ENCODE measurements around the gene NOL12. TPM values are rescaled to one million over a fixed set of nuclear protein-coding genes. Genes with fewer than 3 reads are reported as not detected.

NOL12 gene
- total RNA-seq, 1 donor from 2014 or later: 59.0 TPM

DNA sequence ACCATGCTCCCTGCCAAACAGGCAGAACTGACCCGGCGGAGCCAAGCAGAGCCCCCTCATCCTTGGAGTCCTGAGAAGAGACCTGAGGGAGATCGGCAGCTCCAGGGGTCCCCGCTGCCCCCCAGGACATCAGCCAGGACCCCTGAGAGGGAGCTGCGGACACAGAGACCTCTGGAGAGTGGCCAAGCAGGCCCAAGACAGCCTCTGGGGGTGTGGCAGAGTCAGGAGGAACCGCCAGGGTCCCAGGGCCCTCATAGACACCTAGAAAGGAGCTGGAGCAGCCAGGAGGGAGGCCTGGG is 48.2 kb downstream of the NOL12 start:
- H3K27me3 ChIP-seq (ENCODE audit: control insufficient read depth, insufficient read depth, low read length): no peaks in the 10 kb centered on the region
- H3K36me3 ChIP-seq (ENCODE audit: control insufficient read depth, insufficient read depth, low read length): no peaks in the 10 kb centered on the region
- DNase-seq (ENCODE audit: low read depth): no peak
- TF ChIP-seq, protein P1, sequence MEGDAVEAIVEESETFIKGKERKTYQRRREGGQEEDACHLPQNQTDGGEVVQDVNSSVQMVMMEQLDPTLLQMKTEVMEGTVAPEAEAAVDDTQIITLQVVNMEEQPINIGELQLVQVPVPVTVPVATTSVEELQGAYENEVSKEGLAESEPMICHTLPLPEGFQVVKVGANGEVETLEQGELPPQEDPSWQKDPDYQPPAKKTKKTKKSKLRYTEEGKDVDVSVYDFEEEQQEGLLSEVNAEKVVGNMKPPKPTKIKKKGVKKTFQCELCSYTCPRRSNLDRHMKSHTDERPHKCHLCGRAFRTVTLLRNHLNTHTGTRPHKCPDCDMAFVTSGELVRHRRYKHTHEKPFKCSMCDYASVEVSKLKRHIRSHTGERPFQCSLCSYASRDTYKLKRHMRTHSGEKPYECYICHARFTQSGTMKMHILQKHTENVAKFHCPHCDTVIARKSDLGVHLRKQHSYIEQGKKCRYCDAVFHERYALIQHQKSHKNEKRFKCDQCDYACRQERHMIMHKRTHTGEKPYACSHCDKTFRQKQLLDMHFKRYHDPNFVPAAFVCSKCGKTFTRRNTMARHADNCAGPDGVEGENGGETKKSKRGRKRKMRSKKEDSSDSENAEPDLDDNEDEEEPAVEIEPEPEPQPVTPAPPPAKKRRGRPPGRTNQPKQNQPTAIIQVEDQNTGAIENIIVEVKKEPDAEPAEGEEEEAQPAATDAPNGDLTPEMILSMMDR (IDR thresholded peaks at IDR 0.05; ENCODE audit: insufficient read depth, low read length, poor library complexity, severe bottlenecking): no peak
- no peak overlapping the region for H3K4me3 ChIP-seq (ENCODE audit: low read depth, low read length)

DNA sequence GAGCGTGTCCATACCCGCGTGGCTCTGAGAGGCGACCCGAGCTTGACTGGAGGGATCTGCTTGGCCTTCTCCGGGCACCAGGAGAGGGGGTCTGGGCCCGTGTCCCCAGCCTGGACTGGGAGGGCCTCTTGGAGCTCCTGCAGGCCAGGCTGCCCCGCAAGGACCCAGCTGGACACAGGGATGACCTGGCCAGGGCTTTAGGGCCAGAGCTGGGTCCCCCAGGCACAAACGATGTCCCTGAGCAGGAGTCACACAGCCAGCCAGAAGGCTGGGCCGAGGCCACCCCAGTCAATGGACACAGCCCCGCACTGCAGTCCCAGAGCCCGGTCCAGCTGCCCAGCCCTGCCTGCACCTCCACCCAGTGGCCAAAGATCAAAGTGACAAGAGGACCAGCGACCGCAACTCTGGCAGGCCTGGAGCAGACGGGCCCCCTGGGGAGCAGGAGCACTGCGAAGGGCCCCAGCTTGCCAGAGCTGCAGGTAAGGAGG is 48.9 kb downstream of the NOL12 start:
- Histone ChIP-seq H3K36me3 (ENCODE audit: control insufficient read depth, insufficient read depth, low read length) (no peaks in the 10 kb centered on the region), H3K27me3 (ENCODE audit: control insufficient read depth, insufficient read depth, low read length) (no peaks in the 10 kb centered on the region), H3K4me3 (ENCODE audit: low read depth, low read length) (no peak overlapping the region)
- TF ChIP-seq, protein P1 (IDR thresholded peaks at IDR 0.05; ENCODE audit: insufficient read depth, low read length, poor library complexity, severe bottlenecking): peak; percentile 48
- no peak for DNase-seq (ENCODE audit: low read depth)

DNA sequence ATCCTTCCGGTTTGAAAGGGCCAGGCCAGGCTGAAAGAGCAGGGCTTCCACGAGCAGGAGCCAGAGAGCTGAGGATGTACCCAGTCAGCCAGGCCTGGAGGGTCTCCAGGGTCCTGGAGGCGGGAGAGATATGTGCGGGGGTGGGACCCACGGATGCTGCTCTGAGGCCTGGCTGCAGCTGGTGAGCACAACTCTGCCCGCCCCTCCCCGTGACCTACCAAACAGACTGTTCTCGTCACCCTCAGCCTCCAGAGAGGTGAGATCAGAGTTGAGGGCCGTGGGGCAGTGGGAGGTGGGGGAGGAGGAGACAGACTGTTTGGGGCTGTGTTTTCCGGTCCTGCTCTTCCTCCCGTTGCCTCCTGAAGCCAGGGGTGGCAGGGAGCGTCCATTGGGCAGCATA is 52.9 kb downstream of the NOL12 start:
- Histone ChIP-seq H3K27me3 (ENCODE audit: control insufficient read depth, insufficient read depth, low read length) (no peaks in the 10 kb centered on the region), H3K4me3 (ENCODE audit: low read depth, low read length) (no peak overlapping the region), H3K36me3 (ENCODE audit: control insufficient read depth, insufficient read depth, low read length) (no peaks in the 10 kb centered on the region)
- DNase-seq (ENCODE audit: low read depth): no peak
- TF ChIP-seq, protein P1 (IDR thresholded peaks at IDR 0.05; ENCODE audit: insufficient read depth, low read length, poor library complexity, severe bottlenecking): no peak

DNA sequence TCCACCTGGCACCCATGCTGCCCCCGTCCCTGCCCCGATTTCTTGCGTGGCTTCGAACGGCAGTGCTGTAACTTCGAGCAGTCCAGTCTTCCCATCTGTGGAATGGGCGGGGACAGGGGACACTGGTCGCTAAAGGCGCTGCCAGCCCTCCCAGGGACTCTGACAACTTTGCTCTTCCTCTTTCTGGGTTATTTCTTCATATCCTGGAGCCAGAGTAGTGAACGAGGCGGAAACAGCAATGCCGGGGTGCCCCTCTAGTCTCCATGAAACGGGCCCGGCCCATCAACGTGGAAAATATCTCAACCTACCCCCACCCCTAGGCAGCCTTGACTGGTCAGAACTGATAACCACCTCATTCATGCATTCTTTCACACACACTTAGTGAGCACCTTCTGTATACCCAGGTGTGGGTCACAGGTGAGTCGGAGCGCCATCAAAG is 53.5 kb downstream of the NOL12 start:
- H3K27me3 ChIP-seq (ENCODE audit: control insufficient read depth, insufficient read depth, low read length): no peaks in the 10 kb centered on the region
- H3K36me3 ChIP-seq (ENCODE audit: control insufficient read depth, insufficient read depth, low read length): no peaks in the 10 kb centered on the region
- TF ChIP-seq, protein P1 (IDR thresholded peaks at IDR 0.05; ENCODE audit: insufficient read depth, low read length, poor library complexity, severe bottlenecking): no peak
- H3K4me3 ChIP-seq (ENCODE audit: low read depth, low read length): no peak overlapping the region
- no peak for DNase-seq (ENCODE audit: low read depth)

DNA sequence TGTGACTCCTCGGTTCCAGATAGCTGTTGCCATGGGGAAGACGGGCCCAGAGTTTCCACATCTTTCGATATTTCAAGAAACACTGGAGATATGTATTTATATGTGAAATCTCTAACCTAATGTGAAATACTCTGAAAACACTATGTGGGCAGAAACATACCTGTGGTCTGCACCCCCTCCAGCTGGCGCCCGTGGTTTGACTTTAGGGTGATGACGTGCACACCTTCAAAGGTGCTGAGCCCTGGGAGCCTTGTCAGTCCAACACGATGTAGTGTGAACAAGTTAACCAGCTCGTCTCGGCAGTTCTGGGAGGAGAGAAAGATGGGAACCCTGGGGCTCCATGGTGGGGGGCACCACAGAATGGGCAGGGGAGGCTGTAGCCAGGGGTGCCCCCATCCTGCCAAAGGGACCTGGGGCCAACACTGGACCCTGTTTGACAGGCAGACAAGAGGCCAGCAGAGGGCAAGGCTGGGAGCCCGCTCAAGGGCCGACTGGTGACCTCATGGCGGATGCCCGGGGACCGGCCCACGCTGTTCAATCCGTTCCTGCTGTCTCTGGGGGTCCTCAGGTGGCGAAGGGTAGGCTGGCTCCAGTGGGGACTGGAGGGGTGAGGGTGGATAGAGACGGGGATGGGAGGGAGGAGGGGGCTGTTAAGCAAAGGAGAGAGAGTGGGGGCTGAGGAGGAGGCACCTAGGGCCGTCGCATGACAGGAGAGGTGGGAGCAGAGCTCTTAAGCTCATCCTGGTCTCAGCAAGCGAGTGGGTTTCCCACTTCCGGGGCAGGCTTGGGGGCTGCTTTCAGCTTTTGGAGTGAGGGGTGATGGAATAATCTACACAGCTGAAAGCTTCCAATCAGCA is 54.5 kb downstream of the NOL12 start:
- TF ChIP-seq, protein P1 (IDR thresholded peaks at IDR 0.05; ENCODE audit: insufficient read depth, low read length, poor library complexity, severe bottlenecking): no peak
- DNase-seq (ENCODE audit: low read depth): no peak
- Histone ChIP-seq H3K36me3 (ENCODE audit: control insufficient read depth, insufficient read depth, low read length) (no peaks in the 10 kb centered on the region), H3K4me3 (ENCODE audit: low read depth, low read length) (no peak overlapping the region), H3K27me3 (ENCODE audit: control insufficient read depth, insufficient read depth, low read length) (no peaks in the 10 kb centered on the region)
